HG02973 (cell line): Measurements from ENCODE around the gene USP11.

ENCODE experiments used
- ATAC-seq: cut with Tn5 transposase; IDR thresholded peaks from one replicate; pipeline ENCODE4 v1.9.1; 2021; ENCODE audit warnings: moderate library complexity; ENCODE audit not compliant: unreplicated experiment

Gene USP11

GRCh38 chrX:47232803-47233332 is at the start of gene USP11:
Gene USP11, plus strand, starts transcription at chrX:47233009. Its CDS starts 35 bp downstream, at chrX:47233044.
- peak; percentile 21 for ATAC-seq

DNA sequence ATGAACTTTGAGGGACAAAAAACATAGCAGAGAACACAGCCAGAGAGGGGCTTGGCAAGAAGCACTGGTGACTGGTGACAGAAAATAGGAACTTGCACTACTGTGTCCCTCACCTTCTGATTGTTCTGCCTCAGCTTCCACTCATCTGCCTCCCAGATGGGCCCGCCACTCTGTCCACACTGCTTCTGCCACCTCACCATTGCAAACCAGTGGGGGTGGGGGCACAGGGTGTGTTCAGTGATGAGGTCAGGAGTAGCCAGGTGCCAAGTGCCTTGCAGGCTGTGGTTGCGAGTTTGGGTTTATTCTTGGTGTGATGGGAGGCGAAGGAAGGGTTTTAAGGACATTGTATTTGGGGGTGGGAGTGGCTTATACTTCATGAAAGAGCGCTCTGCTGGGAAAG is 48.3 kb upstream of the USP11 start:
- ATAC-seq, result no peak

DNA sequence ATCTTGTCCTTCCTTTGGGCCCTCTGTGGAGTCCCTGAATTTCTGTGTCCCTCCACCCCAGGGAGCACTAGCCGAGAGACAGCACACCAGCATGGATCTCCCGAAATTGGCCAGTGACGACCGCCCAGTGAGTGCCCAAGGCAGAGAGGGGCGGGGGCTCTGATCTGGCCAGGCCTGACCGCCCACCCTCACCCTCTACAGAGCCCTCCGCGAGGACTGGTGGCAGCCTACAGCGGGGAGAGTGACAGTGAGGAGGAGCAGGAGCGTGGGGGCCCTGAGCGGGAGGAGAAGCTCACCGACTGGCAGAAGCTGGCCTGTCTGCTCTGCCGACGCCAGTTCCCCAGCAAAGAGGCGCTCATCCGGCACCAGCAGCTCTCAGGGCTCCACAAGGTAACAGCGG is 47.6 kb upstream of the USP11 start:
- no peak for ATAC-seq

DNA sequence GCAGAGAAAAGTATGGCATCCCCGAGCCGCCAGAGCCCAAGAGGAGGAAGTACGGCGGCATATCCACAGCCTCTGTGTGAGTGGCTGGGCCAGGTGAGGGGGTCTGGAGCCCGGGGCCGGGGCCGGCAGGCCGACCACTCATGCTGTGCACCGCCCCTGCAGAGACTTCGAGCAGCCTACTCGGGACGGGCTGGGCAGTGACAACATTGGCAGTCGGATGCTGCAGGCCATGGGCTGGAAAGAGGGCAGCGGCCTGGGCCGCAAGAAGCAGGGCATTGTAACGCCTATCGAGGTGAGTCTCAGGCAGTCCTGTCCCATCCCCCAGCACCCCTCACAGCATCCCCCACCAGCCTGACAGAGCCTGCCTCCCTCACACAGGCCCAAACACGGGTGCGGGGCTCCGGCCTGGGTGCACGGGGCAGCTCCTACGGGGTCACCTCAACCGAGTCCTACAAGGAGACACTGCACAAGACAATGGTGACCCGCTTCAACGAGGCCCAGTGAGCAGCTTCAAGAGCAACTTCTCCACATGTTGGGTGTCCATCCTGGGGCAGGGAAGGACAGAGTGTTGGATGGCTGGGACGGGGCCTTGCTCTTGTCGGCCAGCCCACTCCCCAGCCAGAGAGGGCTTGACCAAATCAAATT is 46.6 kb upstream of the USP11 start:
- no peak for ATAC-seq

GRCh38 chrX:47187106-47187677 is 45.6 kb upstream of the USP11 start:
- ATAC-seq, result no peak

DNA sequence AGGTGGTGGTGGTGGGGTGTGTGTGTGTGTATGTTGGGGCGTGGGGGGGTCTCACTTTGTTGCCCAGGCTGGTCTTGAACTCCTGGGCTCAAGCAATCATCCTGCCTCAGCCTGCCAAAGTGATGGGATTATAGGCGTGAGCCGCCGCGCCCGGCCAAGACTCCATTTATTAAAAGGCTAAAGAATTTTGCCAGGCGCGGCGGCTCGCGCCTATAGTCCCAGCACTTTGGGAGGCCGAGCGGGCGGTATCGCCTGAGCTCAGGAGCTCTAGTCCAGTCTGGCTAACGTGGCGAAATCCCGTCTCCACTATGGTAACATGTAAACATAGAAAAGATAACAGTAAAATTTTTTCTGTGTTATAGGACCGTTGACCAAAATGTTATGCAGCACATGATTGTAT is 42.9 kb upstream of the USP11 start:
- ATAC-seq, result no peak

DNA sequence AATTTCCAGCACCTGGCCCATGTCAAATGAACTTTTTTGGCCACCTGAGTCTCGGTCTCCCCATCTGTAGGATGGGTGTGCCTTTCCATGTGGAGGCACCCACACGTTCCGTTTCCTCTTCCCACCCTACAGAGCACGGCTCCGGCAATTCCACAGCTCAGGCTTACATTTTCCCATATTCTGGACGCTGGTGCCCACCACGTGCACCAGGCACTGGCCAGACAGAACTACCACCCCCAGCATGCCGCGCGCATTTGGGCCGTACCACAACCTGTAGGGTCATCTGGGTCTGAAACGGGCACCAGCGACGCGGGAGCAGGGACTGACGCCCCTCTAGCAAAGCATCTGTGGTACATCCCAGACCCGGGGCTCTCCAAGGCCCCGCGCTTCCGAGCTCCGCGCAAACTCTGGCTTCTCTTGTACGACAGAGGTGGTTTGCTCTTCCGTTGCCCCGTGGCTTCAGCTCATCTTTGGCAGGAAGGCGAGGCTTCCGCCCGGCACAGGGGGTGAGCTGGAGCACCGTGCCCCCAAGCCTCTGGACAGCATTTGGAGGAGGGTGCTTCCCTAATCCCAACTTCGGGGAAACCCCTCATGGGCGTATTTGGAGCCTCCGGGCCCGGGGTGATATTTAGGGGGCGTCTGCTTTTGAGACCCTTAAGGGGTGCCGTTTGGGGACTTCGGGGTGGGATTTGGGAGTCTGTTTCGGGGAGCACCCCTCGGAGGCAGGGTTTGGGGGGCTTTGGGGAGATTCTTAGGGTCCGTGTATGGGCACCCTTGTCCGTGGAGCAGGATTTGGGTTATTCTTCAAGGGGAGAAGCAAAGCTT is 42.2 kb upstream of the USP11 start:
- ATAC-seq, result peak; percentile 50

- ATAC-seq, result no peak
Observed at GRCh38 chrX:47191331-47191730, 41.5 kb upstream of the USP11 start.

DNA sequence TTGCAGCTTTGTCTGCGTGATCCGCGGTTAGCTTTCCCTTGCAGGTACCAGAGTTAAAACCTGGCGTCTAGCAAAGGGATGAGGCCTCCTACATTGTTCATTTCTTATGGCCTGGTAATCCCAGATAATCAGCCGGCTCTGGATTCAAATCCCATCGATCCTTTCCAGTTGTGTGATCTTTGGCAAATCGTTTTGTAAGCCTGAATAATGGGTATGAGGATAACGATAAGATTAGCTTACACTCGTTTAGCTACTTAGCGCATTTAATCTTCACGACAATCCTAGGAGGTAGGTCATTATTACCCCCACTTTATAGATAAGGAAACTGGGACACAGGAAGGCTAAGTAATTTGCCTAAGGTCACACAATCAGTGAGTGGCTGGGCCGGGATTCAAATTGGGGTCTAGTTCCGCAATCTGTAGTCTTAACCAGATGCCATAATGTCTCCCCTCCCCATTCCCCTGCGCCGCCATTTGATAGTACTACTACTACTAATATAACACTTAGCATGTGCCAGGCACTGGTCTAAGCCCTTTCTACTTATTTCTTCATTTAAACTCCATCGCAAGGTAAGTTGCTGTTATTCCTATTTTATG is 40.9 kb upstream of the USP11 start:
- ATAC-seq, result no peak

GRCh38 chrX:47193475-47194193 is 39.2 kb upstream of the USP11 start, which contains the start of gene UBA1:
Gene UBA1, plus strand, starts transcription at chrX:47193829. Its CDS starts 4,974 bp downstream, at chrX:47198803.
- peak; percentile 67 for ATAC-seq

DNA sequence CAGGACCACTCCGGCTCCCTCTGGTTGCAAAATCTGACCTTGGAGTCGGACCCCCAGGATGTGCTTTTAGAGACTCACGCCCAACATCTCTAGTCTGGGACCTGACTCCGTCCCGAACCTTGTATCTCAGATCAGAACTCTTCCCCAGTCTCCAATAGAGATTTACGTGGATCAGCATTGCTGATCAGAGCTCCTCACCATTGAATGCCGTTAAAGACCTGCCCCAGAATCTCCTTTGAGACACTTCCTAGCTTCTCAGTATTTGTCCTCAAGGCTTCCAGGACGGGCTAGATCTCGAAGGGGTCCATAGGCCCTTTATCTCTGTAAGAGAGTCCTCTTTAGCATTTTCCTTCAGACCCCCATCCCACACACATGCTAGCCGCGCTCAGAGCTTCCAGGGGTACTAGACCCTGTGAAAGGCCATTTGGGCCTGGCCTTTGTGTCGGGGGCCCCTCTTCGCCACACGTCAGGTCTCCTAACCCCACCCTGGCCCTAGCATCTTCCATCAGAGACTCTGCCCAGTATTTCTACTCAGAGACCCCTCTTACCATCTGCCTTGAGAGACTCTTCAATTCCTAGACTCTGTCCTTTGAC is 38.5 kb upstream of the USP11 start:
- ATAC-seq, result no peak

- ATAC-seq, result no peak
Observed at GRCh38 chrX:47196098-47196497, 36.7 kb upstream of the USP11 start.

DNA sequence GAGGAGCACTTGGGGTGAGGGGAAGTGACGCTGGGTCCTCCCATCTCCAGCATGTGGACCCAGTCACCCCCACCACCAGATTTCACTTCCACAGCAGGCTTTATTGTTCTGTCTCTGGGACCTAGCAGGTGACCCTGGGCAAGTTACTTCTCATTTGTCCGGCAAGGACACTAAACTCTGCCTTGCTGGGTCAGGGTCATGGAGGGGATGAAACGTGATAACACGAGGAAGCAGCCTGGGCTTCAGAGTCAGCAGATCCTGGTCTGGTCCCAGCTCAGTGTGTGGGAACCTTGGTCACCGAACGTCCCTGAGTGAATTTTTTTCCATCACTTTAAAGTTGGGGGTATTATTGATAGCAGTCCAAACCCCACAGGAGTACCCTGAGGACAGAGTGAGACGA is 35.3 kb upstream of the USP11 start:
- ATAC-seq, result no peak

DNA sequence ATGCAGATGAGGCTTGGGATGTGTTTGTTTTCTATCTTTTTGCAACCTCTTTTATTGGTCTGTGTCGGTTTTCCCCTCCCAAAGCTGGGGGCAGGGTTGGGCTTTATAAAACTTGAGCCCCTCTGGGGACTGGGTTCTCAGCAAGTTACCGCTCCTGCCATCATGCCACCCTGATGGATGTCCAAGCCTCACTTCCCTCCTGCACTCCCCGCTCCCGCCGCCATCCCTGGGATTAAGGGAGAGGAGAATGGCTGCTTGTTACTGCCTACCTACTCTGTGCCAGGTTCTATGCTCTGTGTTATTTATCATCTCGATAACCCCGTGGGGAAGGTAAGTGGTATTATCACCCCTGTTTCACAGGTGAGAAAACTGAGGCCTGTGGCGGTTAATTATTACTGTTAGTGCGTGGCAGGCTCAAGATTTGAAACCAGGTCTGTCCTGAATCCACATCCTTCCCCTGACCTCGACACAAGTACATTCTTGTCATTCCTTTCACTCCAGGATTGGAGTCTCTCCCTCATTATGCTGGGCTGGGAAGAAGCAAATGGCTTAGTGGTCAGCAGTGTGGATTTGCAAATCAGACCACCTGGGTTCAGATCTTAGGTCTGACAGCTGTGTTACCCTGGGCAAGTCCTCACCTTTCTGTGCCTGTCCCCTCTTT is 34.7 kb upstream of the USP11 start:
- ATAC-seq, result no peak

DNA sequence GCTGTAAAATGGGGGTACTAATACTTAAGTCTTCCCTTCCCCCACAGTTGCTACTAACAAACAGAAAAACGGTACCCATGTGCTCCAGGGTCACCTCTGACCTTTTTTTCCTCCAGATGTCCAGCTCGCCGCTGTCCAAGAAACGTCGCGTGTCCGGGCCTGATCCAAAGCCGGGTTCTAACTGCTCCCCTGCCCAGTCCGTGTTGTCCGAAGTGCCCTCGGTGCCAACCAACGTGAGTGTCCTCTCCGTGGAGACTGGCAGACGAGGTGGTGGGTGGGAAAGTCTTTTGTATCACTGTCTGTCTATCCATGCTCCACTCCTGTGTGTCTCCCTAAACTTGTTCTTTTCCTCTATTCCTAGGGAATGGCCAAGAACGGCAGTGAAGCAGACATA is 34.1 kb upstream of the USP11 start:
- ATAC-seq, result no peak

DNA sequence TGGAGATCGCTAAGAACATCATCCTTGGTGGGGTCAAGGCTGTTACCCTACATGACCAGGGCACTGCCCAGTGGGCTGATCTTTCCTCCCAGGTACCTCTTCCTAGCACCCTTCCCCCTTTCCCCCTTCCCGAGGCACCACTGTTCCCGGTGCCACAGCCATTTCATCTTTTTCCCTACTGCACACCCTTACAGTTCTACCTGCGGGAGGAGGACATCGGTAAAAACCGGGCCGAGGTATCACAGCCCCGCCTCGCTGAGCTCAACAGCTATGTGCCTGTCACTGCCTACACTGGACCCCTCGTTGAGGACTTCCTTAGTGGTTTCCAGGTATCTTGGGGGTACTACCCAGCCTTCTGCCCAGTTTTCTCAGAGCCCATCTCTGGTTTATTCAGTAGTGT is 33.5 kb upstream of the USP11 start:
- no peak for ATAC-seq

DNA sequence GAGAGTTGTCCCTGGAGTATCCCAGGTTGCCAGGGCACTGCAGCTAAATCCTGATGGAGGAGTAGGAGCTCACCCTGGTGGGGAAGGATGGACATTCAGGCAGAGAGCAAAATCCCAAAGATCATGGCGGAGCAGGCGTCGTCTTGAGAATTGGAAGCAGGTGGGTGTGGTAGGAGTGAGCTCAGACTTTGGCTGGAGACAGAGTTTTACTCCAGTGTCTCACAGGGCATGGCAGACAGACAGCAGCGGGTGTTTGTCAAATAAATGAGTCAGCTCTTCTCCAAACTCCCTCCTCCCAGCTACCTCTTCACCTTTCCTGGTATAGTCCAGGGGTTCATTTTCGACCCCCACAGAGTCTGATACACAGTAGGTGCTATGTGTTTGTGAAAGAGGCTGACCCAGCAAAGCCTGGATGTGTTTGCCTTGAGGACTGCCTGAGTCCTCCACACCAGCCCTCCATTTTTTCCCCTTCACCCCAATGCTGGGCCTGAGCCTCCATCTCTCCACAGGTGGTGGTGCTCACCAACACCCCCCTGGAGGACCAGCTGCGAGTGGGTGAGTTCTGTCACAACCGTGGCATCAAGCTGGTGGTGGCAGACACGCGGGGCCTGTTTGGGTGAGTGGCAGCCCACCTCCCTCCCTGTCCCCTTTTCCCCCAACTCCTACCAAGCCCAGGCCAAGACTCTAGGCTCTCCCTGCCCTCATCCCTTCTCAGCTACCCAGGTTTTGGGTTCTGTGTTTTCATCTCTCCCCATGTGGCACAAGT is 32.2 kb upstream of the USP11 start:
- no peak for ATAC-seq

DNA sequence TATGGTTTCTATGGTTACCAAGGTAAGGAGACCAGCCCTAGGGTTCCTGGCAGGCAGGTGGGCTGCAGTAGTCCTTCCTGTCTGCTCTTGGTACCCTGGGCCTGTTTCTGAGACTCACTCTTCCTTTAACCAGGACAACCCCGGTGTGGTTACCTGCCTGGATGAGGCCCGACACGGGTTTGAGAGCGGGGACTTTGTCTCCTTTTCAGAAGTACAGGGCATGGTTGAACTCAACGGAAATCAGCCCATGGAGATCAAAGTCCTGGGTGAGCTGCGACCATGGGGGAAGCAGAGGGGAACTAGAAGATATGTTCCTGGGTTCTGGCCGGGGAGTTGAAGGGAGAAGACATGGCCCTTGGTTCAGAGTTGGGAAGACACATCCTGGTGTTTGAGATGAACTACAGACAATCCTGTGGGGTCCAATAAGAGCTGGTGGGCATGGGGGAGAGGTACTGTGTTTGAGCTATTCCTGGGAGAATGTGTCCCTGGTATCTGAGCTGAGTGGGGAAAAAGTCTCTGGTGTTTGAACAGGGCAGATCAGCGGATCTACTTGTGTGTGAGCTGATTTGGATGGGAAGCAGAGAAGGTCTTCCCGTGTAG is 31.4 kb upstream of the USP11 start:
- no peak for ATAC-seq

GRCh38 chrX:47202316-47202715 is 30.5 kb upstream of the USP11 start:
- no peak for ATAC-seq
